GDM1 (cell line): Measurements from ENCODE around the gene RREB1.

Source experiments
- DNase-seq: peaks from one replicate; lab custom pipeline; 2025; lab: John Stamatoyannopoulos, UW

Gene RREB1

DNA sequence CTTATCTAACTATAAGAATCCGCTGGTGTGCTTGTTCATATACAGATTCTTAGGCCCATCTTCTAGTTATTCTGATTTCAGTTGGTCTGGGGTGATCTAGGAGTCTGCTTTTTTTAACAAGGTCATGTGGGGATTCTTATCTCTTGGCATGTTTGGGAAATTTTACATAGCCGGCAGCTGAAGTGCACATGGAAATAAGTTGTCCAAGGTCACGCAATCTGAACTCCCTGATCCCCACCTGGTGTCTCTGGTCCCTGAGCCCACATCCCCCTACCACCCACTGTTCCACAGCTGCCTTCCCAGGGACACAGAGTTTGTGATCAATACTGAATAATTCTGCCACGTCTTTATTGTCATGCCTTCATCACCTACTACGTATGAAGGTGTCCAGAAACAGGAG, 114.4 kb downstream of the RREB1 start:
- no peak for DNase-seq

DNA sequence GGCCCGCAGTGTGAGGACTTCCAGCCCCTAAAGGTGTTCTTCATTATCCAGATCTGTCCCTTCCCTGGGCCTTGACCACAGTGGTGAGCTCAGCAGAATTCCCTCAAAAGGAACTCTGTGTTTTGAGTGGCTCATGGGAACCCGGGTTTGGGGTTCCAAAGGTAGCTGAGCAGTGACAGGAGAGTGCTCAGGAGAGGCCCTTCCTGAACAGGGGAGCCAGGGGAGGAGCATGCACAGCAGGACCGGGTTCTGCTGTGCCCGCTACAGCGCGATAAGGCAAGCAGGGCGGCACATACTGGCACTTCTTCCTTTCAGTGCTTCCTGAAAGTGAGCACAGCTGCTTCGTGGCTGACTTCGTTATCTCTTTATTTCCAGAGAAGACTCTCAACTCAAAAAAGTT, 117.0 kb downstream of the RREB1 start:
- DNase-seq, result peak; percentile 24

DNA sequence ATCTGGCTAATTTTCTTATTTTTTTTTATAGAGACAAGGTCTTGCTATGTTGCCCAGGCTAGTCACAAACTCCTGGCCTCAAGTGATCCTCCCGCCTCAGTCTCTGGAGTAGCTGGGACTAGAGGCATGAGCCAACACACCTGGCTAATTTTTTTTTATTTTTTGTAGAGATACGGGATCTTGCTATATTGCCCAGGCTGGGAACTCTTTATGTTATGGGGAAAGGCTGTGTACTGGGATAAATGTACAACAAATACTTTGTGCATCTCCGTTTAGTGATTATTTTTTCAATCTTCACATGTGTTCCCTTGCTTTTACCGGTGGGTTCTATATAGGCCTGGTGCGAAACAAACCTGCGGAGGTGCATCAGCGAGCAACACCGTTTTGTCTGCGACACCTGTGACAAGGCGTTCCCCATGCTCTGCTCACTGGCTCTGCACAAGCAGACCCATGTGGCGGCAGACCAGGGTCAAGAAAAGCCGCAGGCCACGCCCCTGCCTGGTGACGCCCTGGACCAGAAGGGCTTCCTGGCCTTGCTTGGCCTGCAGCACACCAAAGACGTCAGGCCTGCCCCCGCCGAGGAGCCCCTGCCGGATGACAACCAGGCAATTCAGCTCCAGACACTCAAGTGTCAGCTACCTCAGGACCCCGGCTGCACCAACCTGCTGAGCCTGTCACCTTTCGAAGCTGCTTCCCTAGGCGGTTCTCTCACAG, 121.1 kb downstream of the RREB1 start:
- no peak for DNase-seq

DNA sequence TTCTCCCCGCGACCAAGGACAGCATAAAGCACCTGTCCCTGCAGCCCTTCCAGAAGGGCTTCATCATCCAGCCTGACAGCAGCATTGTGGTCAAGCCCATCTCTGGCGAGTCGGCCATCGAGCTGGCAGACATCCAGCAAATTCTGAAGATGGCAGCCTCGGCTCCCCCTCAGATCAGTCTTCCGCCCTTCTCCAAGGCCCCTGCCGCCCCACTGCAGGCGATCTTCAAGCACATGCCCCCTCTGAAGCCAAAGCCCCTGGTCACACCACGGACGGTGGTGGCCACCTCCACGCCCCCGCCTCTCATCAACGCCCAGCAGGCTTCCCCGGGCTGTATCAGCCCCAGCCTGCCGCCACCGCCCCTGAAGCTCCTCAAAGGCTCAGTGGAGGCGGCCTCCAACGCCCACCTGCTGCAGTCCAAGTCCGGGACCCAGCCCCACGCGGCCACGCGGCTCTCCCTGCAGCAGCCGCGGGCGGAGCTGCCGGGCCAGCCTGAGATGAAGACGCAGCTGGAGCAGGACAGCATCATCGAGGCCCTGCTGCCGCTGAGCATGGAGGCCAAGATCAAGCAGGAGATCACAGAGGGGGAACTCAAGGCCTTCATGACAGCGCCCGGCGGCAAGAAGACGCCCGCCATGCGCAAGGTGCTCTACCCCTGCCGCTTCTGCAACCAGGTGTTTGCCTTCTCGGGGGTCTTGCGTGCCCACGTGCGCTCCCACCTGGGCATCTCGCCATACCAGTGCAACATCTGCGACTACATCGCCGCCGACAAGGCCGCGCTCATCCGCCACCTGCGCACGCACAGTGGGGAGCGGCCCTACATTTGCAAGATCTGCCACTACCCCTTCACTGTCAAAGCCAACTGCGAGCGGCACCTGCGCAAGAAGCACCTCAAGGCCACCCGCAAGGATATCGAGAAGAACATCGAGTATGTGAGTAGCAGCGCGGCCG, 121.9 kb downstream of the RREB1 start:
- no peak for DNase-seq

DNA sequence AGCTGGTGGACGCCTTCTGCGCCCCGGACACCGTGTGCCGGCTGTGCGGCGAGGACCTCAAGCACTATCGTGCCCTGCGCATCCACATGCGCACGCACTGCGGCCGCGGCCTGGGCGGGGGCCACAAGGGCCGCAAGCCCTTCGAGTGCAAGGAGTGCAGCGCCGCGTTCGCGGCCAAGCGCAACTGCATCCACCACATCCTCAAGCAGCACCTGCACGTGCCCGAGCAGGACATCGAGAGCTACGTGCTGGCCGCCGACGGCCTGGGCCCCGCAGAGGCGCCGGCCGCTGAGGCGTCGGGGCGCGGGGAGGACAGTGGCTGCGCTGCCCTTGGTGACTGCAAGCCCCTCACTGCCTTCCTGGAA, 122.5 kb downstream of the RREB1 start:
- no peak for DNase-seq

DNA sequence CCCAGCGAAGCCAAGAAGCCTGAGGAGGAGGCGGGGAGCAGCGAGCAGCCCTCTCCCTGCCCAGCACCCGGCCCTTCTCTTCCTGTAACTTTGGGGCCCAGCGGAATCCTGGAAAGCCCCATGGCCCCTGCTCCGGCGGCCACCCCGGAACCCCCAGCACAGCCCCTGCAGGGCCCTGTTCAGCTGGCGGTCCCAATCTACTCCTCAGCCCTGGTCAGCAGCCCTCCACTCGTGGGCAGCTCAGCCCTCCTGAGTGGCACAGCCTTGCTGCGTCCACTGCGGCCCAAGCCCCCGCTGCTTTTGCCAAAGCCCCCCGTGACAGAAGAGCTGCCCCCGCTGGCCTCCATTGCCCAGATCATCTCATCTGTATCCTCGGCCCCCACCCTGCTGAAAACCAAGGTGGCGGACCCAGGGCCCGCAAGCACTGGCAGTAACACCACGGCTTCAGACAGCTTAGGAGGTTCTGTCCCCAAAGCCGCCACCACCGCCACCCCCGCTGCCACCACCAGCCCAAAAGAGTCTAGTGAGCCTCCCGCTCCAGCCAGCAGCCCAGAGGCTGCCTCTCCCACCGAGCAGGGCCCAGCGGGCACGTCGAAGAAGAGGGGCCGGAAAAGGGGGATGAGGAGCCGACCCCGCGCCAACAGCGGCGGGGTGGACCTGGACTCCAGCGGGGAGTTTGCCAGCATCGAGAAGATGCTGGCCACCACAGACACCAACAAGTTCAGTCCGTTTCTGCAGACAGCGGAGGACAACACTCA, 123.4 kb downstream of the RREB1 start:
- DNase-seq, result no peak

DNA sequence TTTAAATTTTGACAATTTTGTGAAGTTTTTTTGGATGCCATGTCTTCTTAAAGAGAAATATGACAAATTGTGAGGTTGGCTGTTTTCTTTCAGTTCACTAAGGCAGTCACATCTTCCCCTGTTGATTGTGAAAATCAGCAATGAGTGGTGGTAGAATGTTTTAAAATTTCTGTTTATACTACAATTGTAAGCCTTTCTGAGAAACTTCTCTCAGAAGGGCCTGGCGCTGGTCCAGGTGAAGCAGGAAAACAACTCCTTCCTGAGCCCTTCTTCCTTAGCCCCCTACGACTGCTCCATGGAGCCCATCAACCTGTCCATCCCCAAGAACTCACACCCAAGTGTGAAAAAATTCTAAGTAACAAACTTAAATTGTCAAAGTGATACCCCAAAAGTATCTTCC, 124.6 kb downstream of the RREB1 start:
- DNase-seq, result no peak

DNA sequence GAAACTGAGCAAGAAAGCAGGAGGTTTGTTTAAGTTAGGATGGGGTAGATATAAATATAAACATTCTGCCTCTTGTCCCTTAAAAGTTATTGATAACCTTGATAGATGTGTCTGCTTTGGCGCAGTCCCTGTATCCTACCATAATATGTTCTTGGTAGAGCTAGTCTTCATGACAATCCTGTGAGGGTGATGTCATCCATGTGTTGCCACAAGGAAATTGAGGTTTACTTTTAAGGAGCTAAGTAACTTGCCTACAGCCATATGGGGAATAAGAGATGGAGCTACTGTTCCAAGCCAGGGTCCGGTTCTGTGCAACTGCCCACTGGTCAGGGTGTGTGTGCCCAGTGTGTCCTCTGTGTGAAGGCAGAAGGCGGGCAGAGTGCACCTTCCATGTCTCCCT, 126.8 kb downstream of the RREB1 start:
- no peak for DNase-seq

DNA sequence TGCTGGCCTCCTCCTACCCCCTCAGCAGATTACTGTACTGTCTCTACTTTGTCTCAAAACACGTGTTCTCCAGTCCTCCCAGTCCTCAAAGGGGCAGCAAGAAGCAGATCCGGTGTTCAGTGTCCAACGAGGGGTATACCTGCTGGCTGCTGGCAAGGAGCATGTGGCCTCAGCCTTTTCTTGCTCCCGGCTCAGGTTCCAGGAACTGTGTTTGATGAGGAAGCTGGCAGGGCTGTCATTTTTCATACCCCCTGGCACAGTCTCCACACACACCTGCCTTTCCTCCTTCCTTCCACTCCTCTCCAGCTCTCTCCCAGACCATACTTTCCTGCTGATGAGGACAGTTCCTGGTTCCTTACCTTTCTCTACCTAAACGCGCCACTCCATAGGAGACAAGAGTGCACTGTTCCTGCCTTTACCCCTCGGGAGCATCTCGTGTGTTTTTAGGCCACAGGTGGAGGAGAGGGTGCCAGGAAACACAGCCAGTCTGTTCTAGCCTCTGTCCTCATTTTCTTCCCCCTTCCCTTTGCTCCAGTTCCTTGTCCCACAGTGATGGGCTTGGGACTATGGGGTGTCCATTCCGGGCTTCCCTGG, 128.0 kb downstream of the RREB1 start:
- DNase-seq, result no peak

DNA sequence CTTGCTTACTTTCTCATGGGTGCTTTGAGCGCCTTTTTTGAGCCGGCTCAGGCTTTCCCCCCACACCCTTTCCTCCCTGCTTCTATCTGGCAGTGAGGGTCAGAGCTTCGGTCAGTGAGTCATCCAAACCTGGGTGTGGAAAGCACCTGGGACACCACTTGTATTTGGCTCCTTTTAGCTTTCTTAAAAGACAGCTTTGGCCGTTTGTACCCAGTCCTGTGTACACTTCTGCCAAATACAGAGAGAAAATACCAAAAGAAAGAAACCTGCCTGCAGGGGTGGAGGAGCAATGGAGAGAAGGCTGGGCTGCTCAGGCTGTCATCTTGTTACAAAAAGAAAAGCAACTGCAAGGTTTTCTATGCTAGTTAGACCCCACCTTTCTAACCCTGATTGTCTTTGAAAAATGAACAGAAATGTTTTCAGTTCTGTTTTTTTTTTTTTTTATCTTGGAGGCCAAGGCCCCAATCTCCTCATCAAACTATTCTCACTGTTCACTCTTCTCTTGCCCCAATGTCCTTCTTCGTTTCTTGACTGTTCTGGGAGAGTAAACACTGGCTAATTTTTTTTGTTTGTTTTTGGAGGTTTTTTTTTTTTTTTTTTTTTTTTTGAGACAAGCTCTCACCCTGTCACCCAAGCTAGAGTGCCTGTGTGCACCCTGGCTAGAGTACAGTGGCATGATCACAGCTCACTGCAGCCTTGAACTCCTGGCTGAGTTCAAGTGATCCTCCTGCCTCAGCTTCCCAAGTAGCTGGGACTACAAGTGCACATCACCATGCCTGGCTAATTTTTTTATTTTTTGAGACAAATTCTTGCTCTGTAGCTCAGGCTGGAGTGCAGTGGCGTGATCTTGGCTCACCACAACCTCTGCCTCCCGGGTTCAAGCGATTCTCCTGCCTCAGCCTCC, 128.8 kb downstream of the RREB1 start:
- DNase-seq, result no peak

DNA sequence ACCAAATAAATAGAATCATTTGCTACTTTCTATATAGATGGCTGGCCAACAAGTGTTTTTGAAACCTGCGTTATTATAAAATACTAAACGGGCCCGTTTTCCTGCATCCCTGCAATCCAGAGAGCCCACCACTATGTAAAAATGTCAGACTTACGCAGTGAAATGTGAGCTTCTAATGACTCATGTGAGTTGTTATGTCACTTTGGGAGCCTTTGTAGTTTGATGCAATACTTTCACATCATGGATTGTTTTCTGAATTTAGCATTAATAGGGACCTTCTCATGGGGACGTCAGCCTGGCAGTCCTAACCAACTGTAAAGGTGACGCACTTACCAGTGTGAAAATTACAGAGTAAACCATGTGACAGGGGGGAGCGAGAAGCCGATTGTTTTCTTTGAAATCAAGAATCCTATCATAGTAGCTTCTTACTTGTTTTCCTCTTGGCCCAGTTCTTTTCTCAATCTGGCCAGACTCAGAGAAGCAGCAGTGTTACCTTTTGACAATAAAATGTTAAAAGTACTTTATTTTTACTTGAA, 130.0 kb downstream of the RREB1 start:
- DNase-seq, result no peak

DNA sequence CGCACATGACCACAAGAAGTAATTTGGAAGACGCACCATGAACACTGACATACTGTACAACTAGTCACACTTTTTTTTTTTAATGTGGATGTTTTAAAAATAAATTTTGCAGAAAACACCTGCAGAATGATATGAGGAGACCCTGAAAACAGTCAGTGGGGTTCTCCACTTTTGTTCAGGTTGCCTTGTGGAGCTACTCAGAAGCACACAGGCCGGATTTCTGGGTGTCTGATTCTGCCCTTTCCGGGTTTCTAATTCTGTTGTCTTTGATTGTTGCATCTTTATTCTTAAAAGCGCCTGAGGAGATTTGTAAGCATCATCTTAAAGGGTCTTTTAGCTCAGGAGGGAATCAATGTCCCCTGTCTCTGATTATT, 130.8 kb downstream of the RREB1 start:
- DNase-seq, result no peak

DNA sequence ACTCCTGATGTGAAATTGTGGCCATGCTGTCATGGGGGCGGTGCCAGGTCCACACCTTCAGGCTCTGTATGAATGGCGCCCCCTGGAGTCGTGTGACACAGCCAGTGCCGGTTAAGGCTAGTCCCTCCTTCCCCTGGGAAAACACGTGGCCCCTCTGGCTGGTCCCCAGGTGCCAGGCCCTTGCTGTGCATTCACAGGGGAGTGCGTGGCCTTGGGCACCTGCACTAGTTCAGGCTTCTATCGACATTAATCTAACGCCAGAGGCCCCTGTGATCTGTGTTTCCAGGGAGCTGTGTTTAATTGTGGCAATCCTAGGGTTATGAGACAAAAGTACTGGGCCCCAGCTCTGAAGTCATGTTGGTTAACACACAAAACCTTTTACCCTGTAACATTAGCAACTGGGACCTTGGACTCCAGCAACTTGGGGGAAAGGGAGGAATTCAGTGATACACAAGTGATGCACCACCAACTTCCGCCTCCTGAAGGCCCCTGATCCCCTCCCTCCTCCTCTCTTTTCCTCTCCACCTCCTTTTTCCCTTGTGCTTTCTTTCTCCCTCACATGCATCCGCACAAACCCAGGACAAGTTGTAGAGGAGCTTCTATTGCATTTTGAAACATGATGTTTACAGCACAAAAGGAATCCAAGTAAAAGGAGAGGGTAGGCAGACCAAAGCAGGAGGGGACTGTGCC, 131.3 kb downstream of the RREB1 start:
- DNase-seq, result peak; percentile 58

DNA sequence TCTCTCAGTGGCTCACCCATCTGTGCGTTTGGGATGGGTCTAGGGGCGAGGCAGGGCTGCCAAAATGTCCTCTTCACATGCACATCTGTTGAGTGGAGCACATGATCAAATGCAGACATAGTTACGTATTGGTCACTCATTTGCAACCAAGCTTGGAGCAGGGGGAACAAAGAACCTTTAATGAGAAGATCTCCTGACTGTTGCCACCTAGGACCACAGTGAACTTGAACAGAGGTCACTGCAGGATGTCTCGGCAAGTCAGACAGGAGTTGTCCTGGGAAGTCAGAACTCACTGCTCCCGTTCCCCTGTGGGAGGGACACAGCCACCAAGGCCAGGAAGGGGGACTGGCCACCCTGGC, 131.8 kb downstream of the RREB1 start:
- DNase-seq, result no peak

DNA sequence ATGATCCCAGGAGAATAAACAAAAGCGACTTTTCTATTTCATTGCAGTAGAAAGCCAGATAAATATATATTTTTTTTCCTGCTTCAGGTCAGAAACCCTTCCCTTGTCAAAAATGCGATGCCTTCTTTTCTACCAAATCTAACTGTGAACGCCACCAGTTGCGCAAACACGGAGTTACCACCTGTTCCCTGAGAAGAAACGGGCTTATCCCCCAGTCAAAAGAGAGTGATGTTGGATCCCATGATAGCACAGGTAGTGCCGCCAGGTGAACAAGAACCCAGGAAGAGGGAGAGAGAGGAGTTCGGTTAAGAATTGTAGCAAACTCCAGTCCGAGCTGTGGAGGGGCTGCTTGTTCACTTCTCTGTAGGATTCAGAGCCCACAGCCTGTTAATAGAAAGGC, 132.6 kb downstream of the RREB1 start:
- no peak for DNase-seq

DNA sequence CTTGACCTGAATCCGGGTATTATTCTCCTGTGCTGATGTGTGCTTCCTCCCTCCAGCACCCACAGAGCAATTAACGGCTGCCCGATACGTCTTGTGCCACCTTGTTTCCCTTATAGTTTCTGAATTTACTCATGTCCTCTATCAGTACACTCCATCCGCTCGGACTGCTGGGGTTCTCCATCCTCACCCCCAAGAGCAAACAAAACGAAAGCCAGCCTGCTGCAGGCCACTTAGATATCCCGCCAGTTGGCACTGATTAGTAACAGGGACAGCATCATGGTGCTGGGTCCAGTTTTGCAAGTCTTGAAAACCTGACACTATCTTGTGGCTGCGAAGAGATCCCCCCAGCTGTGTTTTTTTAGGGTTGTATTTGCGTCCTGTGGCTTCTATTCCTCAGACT, 133.4 kb downstream of the RREB1 start:
- DNase-seq, result no peak

DNA sequence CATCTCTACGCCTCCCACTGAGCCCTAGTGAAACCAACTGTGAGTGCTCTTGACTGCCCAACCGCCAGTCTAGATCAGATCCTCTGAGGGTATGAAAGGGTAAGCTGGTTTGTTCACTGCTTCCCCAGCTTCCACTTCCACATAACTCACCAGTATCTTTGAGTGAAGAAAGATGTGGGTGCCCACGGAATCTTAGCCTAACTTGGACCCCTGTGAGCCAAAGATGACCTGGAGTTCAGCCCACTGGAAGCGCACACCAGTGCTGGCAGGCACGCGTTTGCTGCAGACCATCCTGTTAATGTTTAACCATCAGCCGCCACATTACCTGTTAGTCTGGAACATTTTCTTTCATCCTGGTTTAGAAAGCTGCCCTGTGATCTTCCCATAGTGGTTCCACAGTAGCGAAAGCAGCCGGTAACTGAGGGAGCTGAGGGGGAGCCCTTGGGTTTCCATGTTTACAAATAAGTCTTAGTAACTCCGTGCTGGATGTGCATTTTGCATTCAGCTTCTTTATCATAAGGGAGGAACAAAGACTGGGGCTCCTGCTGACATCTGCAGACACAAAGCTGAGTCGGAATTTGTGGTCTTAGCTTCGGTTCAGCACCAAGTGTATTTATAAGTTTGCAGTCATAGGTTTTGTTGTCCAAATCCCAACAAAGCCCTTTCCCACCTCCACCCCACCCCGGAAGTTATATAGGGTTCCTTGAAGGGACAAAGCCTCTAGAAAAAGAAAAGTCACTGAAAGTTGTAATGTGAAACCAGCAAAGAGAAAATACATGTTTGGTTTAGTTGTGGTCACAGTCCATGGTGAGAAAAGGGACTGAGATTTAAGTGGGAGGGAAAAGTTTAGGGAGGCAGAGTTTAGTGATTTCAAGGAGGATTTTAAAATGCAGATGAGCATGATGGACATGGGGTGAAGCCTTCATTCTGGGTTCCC, 134.2 kb downstream of the RREB1 start:
- no peak for DNase-seq

DNA sequence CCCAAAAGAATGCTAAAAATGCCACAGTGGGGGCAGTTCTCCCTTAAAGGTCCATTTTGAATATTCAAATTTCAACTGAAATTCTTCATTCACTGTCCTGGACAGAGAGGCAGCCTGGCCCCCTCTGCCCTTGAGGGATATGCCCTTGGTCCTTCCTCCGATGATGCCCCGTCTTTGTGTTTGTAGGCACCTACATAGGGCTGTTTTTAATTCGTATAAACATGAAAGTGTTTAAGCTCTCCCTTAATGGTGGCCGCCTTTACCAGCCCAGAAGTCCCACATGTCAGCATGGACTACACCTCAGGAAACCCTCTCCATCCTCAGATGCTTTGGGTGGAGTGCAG, 135.0 kb downstream of the RREB1 start:
- DNase-seq, result no peak

DNA sequence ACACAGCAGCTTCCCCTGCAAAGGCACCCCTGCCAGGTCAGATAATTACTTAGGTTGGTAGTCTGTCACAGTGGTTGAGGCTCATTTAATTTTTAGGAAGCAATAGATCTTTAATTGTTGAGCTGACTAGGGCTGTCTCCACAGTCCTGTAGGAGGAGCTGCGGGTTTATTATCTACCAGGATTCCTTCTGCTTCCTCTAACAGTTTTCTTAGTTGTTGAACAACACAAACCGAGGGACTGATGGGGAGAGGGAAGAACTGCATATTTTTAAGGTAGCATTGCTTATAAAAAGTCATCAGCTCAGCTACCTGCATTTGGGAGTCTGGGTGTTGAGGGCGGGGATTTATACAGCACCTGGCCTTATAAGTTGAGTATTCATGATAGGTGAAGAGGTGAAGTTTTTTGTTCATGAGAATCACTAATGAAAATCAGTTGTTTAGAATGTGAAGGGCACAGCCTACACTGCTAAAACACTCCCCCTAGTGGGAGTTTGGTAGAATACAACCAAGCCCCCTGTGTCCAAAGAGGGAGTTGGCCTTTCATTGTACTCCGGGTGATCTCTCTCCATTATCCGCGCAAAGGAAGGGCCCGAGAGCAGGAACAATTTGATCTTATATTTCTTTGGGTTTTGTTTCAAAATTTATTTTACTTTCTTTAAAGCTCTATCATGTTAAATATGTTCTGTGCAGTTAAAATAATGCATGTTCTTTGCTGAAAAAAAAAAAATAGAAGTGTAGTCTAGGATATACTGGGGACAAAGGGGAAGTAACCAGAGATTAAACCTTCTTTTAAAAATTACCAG, 135.6 kb downstream of the RREB1 start:
- peak; percentile 68 for DNase-seq
